Tibial nerve (tissue), 3 donors: ENCODE results near the gene C2CD4B.

ENCODE experiments used
- CTCF ChIP-seq, 5 experiments: fragments of 200-600 bp in 3 of 5; fragments of 450-650 bp in 2 of 5; sonication (generic) in 3 of 5; IDR thresholded peaks; one replicate each; pipeline ENCODE4 v1.5.1; 2016 to 2019; ENCODE audit warnings: antibody characterized with exemption in 5 of 5, mild to moderate bottlenecking in 3 of 5, moderate library complexity in 2 of 5
- POLR2A ChIP-seq, 2 donors: fragments of 450-650 bp; IDR thresholded peaks; one replicate each; pipeline ENCODE4 v1.6.1; 2017; ENCODE audit warnings: antibody characterized with exemption in 2 of 2, mild to moderate bottlenecking in 2 of 2, moderate library complexity in 2 of 2

GRCh38 chr15:62135532-62136134 lies 29.5 kb downstream of the C2CD4B start:
- TF ChIP-seq CTCF (IDR thresholded peaks at IDR 0.05) (no peak), POLR2A (IDR thresholded peaks at IDR 0.05) (no peak)
